Activated CD8-positive, alpha-beta T cell treated with anti-CD3 and anti-CD28 coated beads for 36 hours (primary cell): Measurements from ENCODE around the gene TRAPPC6A. TPM values are rescaled to one million over a fixed set of nuclear protein-coding genes. Genes with fewer than 3 reads are reported as not detected.

Source experiments
- ATAC-seq: fragments of 200-7000 bp; cut with Tn5 transposase; one replicate; pipeline ENCODE4 v1.10.0; 2021; ENCODE audit warnings: mild to moderate bottlenecking, moderate library complexity
- CTCF ChIA-PET: fragments of 350-600 bp; sonication (Branson Sonifier 250); formaldehyde crosslinking; loops from one replicate; lab custom pipeline; 2021; ENCODE audit warnings: antibody characterized with exemption; lab: Charles Lee
- POLR2A ChIA-PET: fragments of 350-600 bp; sonication (Branson Sonifier 250); formaldehyde crosslinking; loops from one replicate; lab custom pipeline; 2021; ENCODE audit warnings: antibody characterized with exemption; lab: Charles Lee
- DNase-seq: peaks from one replicate; pipeline ENCODE4 v3.0.0-alpha.2; 2020
- H3K27ac Mint-ChIP-seq: one replicate; pipeline ENCODE4 v1.8.0; 2021; ENCODE audit warnings: mild to moderate bottlenecking, mixed read lengths
- H3K27me3 Mint-ChIP-seq: one replicate; pipeline ENCODE4 v1.8.0; 2021; ENCODE audit warnings: mixed read lengths
- H3K36me3 Mint-ChIP-seq: one replicate; pipeline ENCODE4 v1.8.0; 2021; ENCODE audit warnings: low read depth, mixed read lengths
- H3K4me1 Mint-ChIP-seq: one replicate; pipeline ENCODE4 v1.8.0; 2021; ENCODE audit warnings: low read depth, mixed read lengths
- H3K4me3 Mint-ChIP-seq: one replicate; pipeline ENCODE4 v1.8.0; 2021; ENCODE audit warnings: mild to moderate bottlenecking, moderate library complexity, mixed read lengths
- H3K9me3 Mint-ChIP-seq: one replicate; pipeline ENCODE4 v1.8.0; 2021; ENCODE audit warnings: mixed read lengths
- intact Hi-C: fragments of 100-400 bp; cut with micrococcal nuclease; formaldehyde crosslinking; loops from one replicate; pipeline ENCODE4 v1.10.0; 2022
- total RNA-seq, 2 experiments: library from RNA; stranded (reverse); gene quantifications; one replicate each; pipeline ENCODE4 v1.2.3, GENCODE V29; 2021
- TF ChIP-seq, protein P1 (sequence below): fragments of 200-600 bp; IDR thresholded peaks from one replicate; pipeline ENCODE4 v1.8.0; 2022; ENCODE audit warnings: antibody characterized with exemption, mild to moderate bottlenecking

The TRAPPC6A gene
- total RNA-seq, 2 experiments from 2014 or later, result 27.3 to 28.8 TPM

DNA sequence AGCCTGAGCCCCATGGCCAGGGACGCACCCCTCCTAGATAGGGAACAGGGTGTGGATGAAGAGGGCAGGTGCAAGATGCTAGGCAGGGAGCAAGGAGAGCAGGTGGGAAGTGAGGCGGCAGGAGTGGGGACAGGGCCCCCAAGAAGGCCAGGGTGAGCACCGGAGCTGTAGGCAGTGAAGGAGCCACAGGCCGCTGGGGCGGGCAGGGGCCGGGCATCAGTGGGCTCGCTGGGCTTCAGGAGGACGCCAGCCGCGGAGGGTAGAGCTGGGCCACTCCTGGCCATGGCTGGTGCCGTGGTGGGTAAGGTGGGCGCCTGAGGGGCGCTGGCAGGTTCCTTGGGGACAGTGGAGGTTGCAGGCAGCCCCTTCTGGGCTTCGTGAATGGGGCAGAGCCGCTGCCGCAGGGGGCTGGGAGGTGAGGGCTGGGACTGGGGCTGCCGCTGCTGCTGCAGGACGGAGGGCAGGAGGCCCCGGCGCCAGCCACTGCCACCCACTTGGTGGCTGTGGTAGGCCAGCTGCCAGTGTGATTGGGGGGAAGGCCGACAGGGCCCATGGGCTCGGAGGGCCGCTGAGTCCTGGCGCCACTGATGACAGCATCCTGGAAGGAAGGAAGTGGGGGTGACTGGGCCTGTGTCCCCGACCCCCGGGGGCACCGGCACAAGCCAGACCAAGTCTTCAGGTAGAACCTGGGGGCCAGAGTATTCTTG, 19.4 kb downstream of the TRAPPC6A start:
- ChIA-PET POLR2A (interaction anchor here (0.9 to 1.7 kb wide), 3 partner anchors 9 to 41 kb away, joined by 3 to 5 read pairs (median 4); partner anchors contain the start of genes BLOC1S3 and TRAPPC6A), CTCF (no interaction called here)
- Mint-ChIP-seq H3K27me3 (peaks cover 17% of the 10 kb centered on the region), H3K27ac (no peak overlapping the region), H3K36me3 (peaks cover 2% of the 10 kb centered on the region), H3K9me3 (no peaks in the 10 kb centered on the region), H3K4me1 (peaks cover 11% of the 10 kb centered on the region), H3K4me3 (no peak overlapping the region)
- DNase-seq (no peak), ATAC-seq (no peak)
- TF ChIP-seq, protein P1, sequence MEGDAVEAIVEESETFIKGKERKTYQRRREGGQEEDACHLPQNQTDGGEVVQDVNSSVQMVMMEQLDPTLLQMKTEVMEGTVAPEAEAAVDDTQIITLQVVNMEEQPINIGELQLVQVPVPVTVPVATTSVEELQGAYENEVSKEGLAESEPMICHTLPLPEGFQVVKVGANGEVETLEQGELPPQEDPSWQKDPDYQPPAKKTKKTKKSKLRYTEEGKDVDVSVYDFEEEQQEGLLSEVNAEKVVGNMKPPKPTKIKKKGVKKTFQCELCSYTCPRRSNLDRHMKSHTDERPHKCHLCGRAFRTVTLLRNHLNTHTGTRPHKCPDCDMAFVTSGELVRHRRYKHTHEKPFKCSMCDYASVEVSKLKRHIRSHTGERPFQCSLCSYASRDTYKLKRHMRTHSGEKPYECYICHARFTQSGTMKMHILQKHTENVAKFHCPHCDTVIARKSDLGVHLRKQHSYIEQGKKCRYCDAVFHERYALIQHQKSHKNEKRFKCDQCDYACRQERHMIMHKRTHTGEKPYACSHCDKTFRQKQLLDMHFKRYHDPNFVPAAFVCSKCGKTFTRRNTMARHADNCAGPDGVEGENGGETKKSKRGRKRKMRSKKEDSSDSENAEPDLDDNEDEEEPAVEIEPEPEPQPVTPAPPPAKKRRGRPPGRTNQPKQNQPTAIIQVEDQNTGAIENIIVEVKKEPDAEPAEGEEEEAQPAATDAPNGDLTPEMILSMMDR, result no peak
- intact Hi-C loops, result no loop called here

DNA sequence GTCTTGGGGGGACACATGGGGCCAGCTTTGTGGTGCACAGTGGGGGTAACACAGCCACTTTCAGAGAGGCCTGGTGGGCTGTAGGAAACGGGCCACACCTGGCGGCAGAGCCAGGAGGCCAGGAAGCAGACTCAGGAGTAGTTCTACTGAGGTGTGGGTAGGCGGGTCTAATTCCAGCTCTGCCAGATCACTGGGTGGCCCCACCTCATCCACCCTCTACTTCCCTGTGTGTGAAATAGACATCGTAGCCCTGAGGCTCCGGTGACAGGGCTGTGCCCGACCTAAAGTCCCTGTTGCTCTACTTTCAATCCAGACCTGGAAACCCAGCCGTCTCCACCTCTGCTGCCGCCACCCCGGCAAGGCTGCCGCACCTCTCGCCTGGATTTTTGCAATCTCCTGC, 21.3 kb downstream of the TRAPPC6A start:
- Mint-ChIP-seq H3K4me3 (no peak overlapping the region), H3K27me3 (peaks cover 23% of the 10 kb centered on the region), H3K9me3 (peaks cover 2% of the 10 kb centered on the region), H3K27ac (no peak overlapping the region), H3K36me3 (peaks cover 7% of the 10 kb centered on the region), H3K4me1 (peaks cover 14% of the 10 kb centered on the region)
- ChIA-PET POLR2A (interaction anchor here (1.2 kb wide), 1 partner anchor 22 kb away, joined by 3 read pairs; the partner anchor contains the start of gene BLOC1S3), CTCF (interaction anchor here (1.5 kb wide), 1 partner anchor 30 kb away, joined by 3 read pairs; no protein-coding TSS in a partner anchor)
- DNase-seq (no peak), ATAC-seq (no peak)
- TF ChIP-seq, protein P1, result no peak
- intact Hi-C loops, result no loop called here

DNA sequence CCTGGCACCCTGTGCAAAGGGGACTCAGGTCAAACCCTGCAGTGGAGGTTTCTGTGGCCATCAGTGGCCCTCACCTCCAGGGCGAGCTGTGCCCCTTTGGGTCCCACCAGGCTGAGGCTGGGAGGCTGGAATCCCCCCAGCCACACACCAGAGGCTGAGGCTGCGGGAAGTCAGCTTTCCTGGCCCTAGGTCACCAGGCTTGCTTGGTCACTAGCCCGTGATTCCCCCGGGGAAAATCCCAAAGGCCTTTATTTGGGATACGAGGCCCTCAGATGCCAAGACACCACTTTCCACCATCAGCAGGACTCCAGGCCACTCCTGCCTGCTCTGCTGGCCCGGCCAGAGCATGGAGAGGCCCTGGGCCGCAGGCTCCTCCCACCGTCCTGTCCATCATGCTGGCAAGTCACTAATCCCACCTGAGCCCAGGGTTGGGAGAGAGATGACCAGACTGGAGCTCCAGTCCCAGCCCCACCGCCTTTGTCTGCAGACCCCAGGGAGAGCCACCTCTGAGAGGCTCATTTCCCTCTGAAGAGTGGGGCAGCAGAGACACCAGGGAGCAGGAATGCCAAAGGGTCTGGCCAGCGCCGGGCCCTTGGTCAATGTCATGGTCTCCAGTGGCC, 21.9 kb downstream of the TRAPPC6A start:
- CTCF ChIA-PET, result interaction anchor here (1.4 to 1.5 kb wide), 2 partner anchors 31 kb away, joined by 3 to 4 read pairs; no protein-coding TSS in a partner anchor
- TF ChIP-seq, protein P1, result no peak
- Mint-ChIP-seq H3K4me1 (peaks cover 19% of the 10 kb centered on the region), H3K4me3 (no peak overlapping the region), H3K27me3 (peaks cover 27% of the 10 kb centered on the region), H3K36me3 (peaks cover 7% of the 10 kb centered on the region), H3K27ac (no peak overlapping the region), H3K9me3 (peaks cover 2% of the 10 kb centered on the region)
- no peak for ATAC-seq
- intact Hi-C loops, result no loop called here
- DNase-seq, result no peak
- POLR2A ChIA-PET, result interaction anchor here (1.2 kb wide), 1 partner anchor 23 kb away, joined by 3 read pairs; the partner anchor contains the start of gene BLOC1S3

DNA sequence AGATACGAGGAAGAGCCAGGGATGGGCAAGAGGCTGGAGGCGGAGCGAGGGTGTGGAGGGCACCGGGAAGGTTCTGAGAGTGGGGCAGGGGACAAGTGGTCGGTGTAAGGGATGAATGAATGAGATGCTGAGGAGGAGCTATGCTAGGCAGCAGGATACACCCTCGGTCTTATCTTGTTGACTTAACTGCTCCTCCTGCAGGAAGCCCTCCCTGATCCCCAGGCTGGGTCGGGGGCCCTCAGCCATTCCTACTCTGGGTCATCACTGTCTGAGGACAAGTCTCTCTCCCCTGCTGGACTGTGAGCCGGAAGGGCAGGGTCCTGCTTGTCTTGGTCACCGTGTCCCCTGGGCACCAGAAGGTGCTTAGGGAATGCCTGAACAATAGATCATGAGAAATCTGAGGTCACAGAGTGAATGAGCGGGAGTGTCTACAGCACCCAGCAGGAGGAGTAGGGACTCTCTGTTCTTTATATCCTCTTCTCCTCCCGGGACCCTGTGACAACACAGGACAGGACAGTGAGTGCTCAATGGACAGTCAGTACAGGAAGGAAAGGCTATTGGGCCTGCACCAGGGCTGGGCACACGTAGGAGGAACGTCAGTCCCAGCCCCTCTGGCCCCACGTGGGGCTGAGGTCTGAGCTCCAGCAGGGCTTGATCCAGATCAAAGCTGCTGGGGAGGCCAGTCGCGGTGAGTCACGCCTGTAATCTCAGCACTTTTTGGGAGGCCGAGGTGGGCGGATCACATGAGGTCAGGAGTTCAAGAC, 23.8 kb downstream of the TRAPPC6A start:
- peaks cover 7% of the 10 kb centered on the region for H3K36me3 Mint-ChIP-seq
- H3K4me3 Mint-ChIP-seq, result no peak overlapping the region
- intact Hi-C loops, result no loop called here
- CTCF ChIA-PET, result interaction anchor here (1.4 to 2.6 kb wide), 2 partner anchors 27 to 29 kb away, joined by 4 to 6 read pairs; no protein-coding TSS in a partner anchor
- H3K9me3 Mint-ChIP-seq, result peaks cover 2% of the 10 kb centered on the region
- peaks cover 23% of the 10 kb centered on the region for H3K4me1 Mint-ChIP-seq
- TF ChIP-seq, protein P1, result no peak
- no peak overlapping the region for H3K27ac Mint-ChIP-seq
- no peak for ATAC-seq
- POLR2A ChIA-PET, result interaction anchor here (0.7 to 1.5 kb wide), 4 partner anchors 11 to 365 kb away, joined by 3 to 5 read pairs (median 5); partner anchors contain the start of gene BLOC1S3
- H3K27me3 Mint-ChIP-seq, result peaks cover 27% of the 10 kb centered on the region
- peak; percentile 50 for DNase-seq
